Measurements from ENCODE around the gene TFG.

TFG gene

GRCh38 chr3:100759159-100759558 lies 49.9 kb downstream of the TFG start:
- DNase-seq, result no peak

GRCh38 chr3:100759950-100760349 lies 50.7 kb downstream of the TFG start:
- no peak for DNase-seq

- DNase-seq, result no peak
Observed at GRCh38 chr3:100760377-100760776, 51.1 kb downstream of the TFG start.

GRCh38 chr3:100761211-100761942 lies 52.1 kb downstream of the TFG start:
- DNase-seq, result no peak

GRCh38 chr3:100761951-100762350 lies 52.7 kb downstream of the TFG start:
- no peak for DNase-seq

- no peak for DNase-seq
Observed at GRCh38 chr3:100765437-100765975, 56.2 kb downstream of the TFG start.

GRCh38 chr3:100766069-100766468 lies 56.8 kb downstream of the TFG start:
- DNase-seq, result no peak

- DNase-seq, result no peak
Observed at GRCh38 chr3:100769693-100770092, 60.4 kb downstream of the TFG start.

- no peak for DNase-seq
Observed at GRCh38 chr3:100775226-100775625, 65.9 kb downstream of the TFG start.

GRCh38 chr3:100775669-100776068 lies 66.4 kb downstream of the TFG start:
- no peak for DNase-seq

- DNase-seq, result no peak
Observed at GRCh38 chr3:100776097-100776729, 66.9 kb downstream of the TFG start.

- DNase-seq, result no peak
Observed at GRCh38 chr3:100776746-100777145, 67.5 kb downstream of the TFG start.

GRCh38 chr3:100777271-100777670 lies 68.0 kb downstream of the TFG start:
- no peak for DNase-seq

GRCh38 chr3:100779480-100779879 lies 70.2 kb downstream of the TFG start:
- DNase-seq, result no peak

GRCh38 chr3:100780071-100780622 lies 70.9 kb downstream of the TFG start:
- DNase-seq, result no peak

GRCh38 chr3:100781301-100781700 lies 72.0 kb downstream of the TFG start:
- DNase-seq, result no peak

GRCh38 chr3:100782348-100782747 lies 73.1 kb downstream of the TFG start:
- DNase-seq, result no peak

GRCh38 chr3:100782906-100783305 lies 73.6 kb downstream of the TFG start:
- DNase-seq, result no peak

- DNase-seq, result no peak
Observed at GRCh38 chr3:100783619-100784018, 74.3 kb downstream of the TFG start.

GRCh38 chr3:100789579-100789978 lies 80.3 kb downstream of the TFG start:
- DNase-seq, result no peak

- DNase-seq, result no peak
Observed at GRCh38 chr3:100796556-100796955, 87.3 kb downstream of the TFG start.

- DNase-seq, result no peak
Observed at GRCh38 chr3:100798012-100798411, 88.7 kb downstream of the TFG start.
